GM19035 (cell line): ENCODE results near the gene PEX5L.

Source experiments
- ATAC-seq: cut with Tn5 transposase; IDR thresholded peaks from one replicate; pipeline ENCODE4 v1.9.1; 2021; ENCODE audit not compliant: unreplicated experiment

The PEX5L gene

DNA sequence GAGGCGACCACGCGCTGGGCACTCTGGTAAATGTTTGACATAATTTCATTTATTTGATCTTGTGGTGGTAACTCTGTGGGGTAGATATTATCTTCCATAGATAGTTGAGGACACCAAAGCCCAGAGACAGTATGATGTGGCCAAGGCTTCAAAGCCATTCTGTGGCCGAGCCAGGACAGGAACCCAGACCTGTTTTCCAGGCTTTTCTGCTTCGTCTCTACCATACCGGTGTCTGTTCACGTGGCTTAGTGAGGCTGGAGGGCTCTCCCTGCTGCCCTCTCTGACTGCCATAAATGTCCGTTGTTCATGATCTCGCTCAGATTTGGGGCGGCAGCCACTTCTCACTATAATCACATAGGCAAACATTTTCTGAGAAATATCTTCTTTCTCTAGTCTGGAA, 134.7 kb downstream of the PEX5L start:
- ATAC-seq, result no peak

- ATAC-seq, result peak; percentile 93
Measured at GRCh38 chr3:179898024-179898423, 138.7 kb downstream of the PEX5L start.

GRCh38 chr3:179897231-179897630, 139.5 kb downstream of the PEX5L start:
- ATAC-seq, result no peak

DNA sequence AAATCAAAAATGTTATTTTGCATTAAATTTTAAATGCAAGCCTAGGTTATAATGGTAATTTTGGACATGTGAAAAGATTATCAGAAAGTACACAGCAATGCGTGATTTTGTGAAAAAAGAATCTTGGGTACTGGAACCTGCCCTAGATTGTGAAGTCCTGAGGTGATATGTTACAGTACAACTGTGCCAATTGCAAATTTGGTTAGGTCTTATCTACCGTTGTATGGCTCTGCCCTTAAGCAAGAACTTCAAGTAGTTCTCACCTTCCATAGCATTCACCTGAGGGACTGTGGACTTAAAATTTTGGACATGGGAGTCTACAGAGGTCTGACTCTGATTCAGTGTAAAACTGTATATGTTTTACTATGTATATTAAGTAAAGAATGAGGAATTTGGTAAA, 140.2 kb downstream of the PEX5L start:
- no peak for ATAC-seq

- ATAC-seq, result no peak
Measured at GRCh38 chr3:179895330-179895729, 141.4 kb downstream of the PEX5L start.

DNA sequence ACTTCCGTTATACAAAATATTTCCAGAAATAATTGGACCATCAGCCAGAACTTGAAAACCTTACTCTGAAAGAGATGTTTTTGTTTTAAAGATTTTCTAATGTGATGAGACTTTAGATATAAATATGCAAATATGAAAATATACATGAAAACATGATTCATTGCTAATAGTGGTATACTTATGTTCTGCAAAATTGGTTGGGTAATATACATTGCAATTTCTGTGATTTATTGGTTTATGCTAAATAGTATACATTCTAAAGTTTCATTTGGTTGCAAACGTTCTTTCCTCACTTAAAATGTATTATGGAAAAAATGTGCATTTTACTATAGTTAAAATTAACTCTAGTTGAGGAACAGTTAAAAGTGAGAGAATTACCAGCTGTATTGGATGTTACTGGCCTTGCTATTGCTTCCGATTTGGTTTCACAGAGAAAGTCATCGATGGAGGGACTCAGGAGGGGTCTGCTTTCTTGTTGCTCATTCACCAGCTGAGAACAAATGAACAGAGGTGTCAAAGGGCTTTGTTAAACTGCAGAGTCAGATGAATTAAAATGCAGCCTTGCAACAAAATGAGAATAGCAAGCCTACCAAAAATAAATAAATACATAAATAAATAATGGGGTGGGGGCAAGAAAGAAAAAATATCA, 149.3 kb downstream of the PEX5L start:
- no peak for ATAC-seq

GRCh38 chr3:179885950-179886349, 150.8 kb downstream of the PEX5L start:
- no peak for ATAC-seq

GRCh38 chr3:179884136-179884535, 152.6 kb downstream of the PEX5L start:
- ATAC-seq, result no peak

DNA sequence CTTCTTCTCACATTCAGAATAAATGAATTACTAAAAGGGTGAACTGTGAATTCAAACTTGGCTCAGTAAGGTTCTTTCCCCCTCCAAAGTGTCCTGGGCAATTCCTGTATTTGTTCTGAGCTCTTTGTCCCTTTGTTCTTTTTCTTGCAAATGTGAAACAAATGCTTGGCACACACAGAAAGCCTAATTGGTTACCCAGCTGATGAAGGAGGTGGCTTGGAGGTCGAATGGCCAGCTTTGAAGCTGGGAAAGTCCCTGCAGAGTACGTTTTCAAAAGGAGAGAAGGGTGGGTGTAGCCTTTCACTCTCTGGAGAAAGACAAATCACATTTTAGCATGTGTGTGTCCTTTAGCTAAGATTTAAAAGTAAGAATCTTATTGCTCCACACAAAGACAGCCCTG, 154.4 kb downstream of the PEX5L start:
- ATAC-seq, result peak; percentile 74

GRCh38 chr3:179881791-179882190, 154.9 kb downstream of the PEX5L start:
- no peak for ATAC-seq

GRCh38 chr3:179880868-179881267, 155.9 kb downstream of the PEX5L start:
- no peak for ATAC-seq

GRCh38 chr3:179876440-179876839, 160.3 kb downstream of the PEX5L start:
- ATAC-seq, result no peak

DNA sequence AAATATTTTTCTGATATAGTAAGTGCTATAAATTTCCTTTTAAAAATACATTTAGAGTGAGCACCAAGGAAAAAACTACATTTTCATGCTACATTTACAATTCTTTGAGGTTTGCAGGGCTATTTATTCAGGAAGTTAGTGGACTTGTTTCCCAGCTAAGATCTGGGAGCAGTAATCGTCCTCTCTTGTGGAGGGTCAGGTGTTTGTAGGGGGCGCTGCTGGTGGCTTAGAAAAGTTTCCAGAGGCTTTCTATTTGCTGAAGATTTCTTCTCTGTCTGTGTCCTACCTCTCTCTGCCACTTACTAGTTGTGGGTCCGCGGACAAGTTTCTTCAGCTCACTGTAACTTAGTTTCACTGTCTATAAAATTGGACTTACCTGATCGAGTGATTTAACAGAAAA, 163.9 kb downstream of the PEX5L start:
- no peak for ATAC-seq

DNA sequence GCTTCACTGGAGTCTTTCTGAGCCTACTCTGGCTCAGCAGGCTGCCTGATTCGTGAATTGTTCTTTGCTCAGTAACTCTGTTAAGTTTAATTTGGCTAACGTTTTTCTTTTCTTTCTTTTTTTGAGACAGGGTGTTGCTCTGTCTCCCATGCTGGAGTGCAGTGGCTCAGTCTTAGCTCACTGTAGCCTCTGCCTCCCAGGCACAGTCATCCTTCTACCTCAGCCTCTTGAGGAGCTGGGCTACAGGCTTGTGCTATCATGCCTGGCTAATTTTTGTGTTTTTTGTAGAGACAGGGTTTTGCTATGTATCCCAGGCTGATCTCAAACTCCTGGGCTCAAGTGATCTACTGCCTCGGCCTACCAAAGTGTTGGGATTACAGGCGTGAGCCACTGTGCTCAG, 165.0 kb downstream of the PEX5L start:
- ATAC-seq, result no peak

DNA sequence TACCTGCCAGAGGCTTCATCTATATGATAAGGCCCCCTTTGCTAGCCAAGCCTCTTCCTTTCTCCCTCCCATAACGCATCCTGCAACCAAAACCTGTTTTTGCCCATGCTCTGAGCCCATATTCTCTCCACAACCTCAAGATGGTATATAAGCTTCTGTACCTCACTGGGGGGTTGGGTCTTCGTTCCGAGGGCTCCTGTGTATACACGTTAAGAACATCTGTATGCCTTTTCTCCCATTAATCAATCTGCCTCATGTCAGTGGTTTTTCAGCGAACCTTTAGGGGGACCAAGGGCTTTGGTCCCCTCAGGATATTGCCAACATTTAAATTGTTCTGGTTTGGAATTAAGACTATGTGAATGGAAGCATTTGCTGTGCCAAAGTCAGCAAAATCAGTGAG, 168.0 kb downstream of the PEX5L start:
- no peak for ATAC-seq

- no peak for ATAC-seq
Measured at GRCh38 chr3:179867961-179868360, 168.8 kb downstream of the PEX5L start.

GRCh38 chr3:179865861-179866505, 170.8 kb downstream of the PEX5L start:
- no peak for ATAC-seq

DNA sequence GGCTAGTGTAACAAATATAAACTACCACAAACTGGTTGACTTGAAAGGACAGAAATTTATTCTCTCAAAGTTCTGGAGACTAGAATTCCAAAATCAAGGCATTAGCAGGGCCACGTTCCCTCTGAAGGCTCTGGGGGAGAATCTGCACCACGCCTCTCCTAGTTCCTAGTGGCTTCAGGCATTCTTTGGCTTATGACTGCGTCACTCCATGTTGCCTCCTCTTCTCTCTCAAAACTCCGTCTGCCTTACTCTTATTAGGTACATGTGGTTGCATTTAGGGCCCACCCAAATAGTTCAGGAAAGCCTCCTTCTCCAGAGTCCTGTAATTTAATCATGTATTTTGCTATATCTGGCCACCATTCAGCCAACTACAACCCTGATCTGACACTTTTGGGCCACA, 174.8 kb downstream of the PEX5L start:
- no peak for ATAC-seq

DNA sequence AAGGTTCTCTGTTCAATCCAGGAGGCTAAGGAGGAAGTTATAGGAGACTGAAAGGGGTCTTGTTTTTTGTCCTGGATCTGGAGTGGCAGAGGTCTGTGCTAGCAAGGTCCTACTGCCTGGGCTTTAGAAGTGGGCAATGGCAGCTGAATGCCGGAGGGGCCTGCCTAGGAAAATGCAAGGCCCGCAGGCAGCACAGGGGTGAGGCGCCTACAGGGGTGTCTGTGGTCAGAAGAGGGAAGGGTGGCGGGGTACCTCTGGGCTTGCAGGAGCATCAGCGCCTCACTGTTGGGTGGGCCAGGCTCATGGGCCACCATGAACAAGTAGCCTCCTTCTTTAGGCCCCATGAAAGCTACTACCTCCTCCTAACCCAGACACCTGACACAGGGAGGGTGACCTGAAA, 175.4 kb downstream of the PEX5L start:
- ATAC-seq, result no peak

- no peak for ATAC-seq
Measured at GRCh38 chr3:179860275-179861107, 176.2 kb downstream of the PEX5L start.

DNA sequence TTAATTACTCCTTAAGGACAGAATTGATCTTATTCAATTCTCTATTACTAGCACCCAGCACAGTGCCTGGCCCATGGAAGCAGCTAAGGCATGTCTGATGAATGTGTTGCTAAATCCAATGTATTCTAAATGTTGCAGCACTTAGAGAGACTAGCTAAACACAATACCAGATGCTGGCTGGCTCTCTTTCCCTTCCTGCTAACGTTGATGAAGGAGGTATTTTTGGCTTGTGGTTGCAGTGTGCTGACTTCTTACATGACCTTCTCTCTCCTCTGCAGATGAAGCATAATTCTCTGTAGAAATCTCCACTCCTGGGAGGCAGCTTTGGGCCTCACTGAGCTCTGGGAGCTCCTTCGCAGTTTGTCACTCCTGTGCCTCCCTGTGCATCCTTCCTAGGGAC, 183.6 kb downstream of the PEX5L start:
- ATAC-seq, result no peak
